HepG2 (cell line): ENCODE results near the gene G6PC2. TPM values are rescaled to one million over a fixed set of nuclear protein-coding genes. Genes with fewer than 3 reads are reported as not detected.
A peak's percentile ranks its signal among the peaks of the same experiment; 100 is the strongest.

Experiments
- ATAC-seq: fragments of 200-7000 bp; cut with Tn5 transposase; 3 replicates; pipeline ENCODE4 v1.9.1; 2020; ENCODE audit warnings: mild to moderate bottlenecking, moderate library complexity
- BruUV-seq: library from RNA; stranded (reverse); fragments of 400-500 nt; replicated peaks from 2 replicates; lab custom pipeline; 2021; lab: Mats Ljungman, UMichigan
- CTCF ChIA-PET: fragments of 300-600 bp; formaldehyde crosslinking; extraction: SDS; loops from one replicate; lab custom pipeline; 2021; ENCODE audit warnings: low total read pairs, inconsistent platforms, low intra/inter-chr PET ratio; lab: Yijun Ruan, JAX
- POLR2A ChIA-PET: fragments of 350-600 bp; sonication (Branson Sonifier 250); formaldehyde crosslinking; loops from one replicate; lab custom pipeline; 2020; ENCODE audit warnings: antibody characterized with exemption, inconsistent platforms; lab: Yijun Ruan, JAX
- DNase-seq: peaks from one replicate; pipeline ENCODE4 v3.0.0-alpha.2; 2015; ENCODE audit warnings: low spot score
- FAIRE-seq: peaks from 3 replicates; lab custom pipeline; 2011; peaks lifted over from hg19 to GRCh38; lab: Jason Lieb, UNC
- H2AFZ ChIP-seq: one replicate; pipeline ENCODE4 v1.6.1; 2011; ENCODE audit warnings: low read length, inconsistent platforms
- H3K27ac ChIP-seq: fragments of 300-600 bp; 3 replicates; pipeline ENCODE4 v1.8.0; 2011; ENCODE audit warnings: mixed run types, mild to moderate bottlenecking, mixed read lengths, low read length, inconsistent platforms; ENCODE audit not compliant: insufficient read depth; ENCODE audit errors: extremely low read length
- H3K27me3 ChIP-seq, 2 experiments: fragments of 200-600 bp in 1 of 2; 2 replicates in 1 of 2; 3 replicates in 1 of 2; pipeline versions ENCODE4 v1.6.0 to v1.8.0; 2011; ENCODE audit warnings: low read length in 2 of 2, mild to moderate bottlenecking in 2 of 2, moderate library complexity in 2 of 2, inconsistent platforms in 1 of 2; ENCODE audit not compliant: insufficient read depth in 2 of 2, control insufficient read depth in 1 of 2
- H3K36me3 ChIP-seq, 2 experiments: fragments of 200-600 bp in 1 of 2; replicated peaks in 1 of 2; 2 replicates in 1 of 2; 3 replicates in 1 of 2; pipeline versions ENCODE4 v1.5.1 to v1.8.0; 2011; ENCODE audit warnings: low read length in 2 of 2, inconsistent platforms in 1 of 2; ENCODE audit not compliant: insufficient read depth in 2 of 2, control insufficient read depth in 1 of 2
- H3K4me1 ChIP-seq: 2 replicates; pipeline ENCODE4 v1.5.1; 2012; ENCODE audit warnings: low read length, inconsistent platforms; ENCODE audit not compliant: insufficient read depth
- H3K4me2 ChIP-seq: 2 replicates; pipeline ENCODE4 v1.6.0; 2011; ENCODE audit warnings: low read depth, low read length, inconsistent platforms
- H3K4me3 ChIP-seq, 3 experiments: fragments of 200-600 bp in 1 of 3; sonication (generic), shearing (Covaris generic) in 1 of 3; replicated peaks in 1 of 3; 2 replicates each; pipeline ENCODE4 v1.5.1; 2011 to 2016; ENCODE audit warnings: low read length in 3 of 3, inconsistent platforms in 2 of 3, low read depth in 2 of 3, mild to moderate bottlenecking in 2 of 3, control low read depth in 1 of 3, mixed read lengths in 1 of 3; ENCODE audit not compliant: insufficient read depth in 1 of 3
- H3K79me2 ChIP-seq: one replicate; pipeline ENCODE4 v1.6.1; 2011; ENCODE audit warnings: low read length, inconsistent platforms; ENCODE audit not compliant: insufficient read depth
- H3K9ac ChIP-seq: 2 replicates; pipeline ENCODE4 v1.6.0; 2011; ENCODE audit warnings: mild to moderate bottlenecking, low read depth, low read length, inconsistent platforms; ENCODE audit not compliant: insufficient read depth
- H3K9me3 ChIP-seq: 2 replicates; pipeline ENCODE4 v1.5.1; 2012; ENCODE audit warnings: mild to moderate bottlenecking, low read length
- H4K20me1 ChIP-seq: 2 replicates; pipeline ENCODE4 v1.6.0; 2011; ENCODE audit warnings: inconsistent platforms, mild to moderate bottlenecking, low read length, moderate library complexity; ENCODE audit not compliant: insufficient read depth
- AGO1 ChIP-seq: fragments of 200-400 bp; formaldehyde crosslinking; IDR thresholded peaks from 2 replicates; pipeline ENCODE4 v1.6.1; 2017; ENCODE audit warnings: mild to moderate bottlenecking, low read depth, low read length, moderate library complexity; ENCODE audit not compliant: poor library complexity, severe bottlenecking
- HNRNPK ChIP-seq: fragments of 200-400 bp; formaldehyde crosslinking; IDR thresholded peaks from 2 replicates; pipeline ENCODE4 v1.6.1; 2018; ENCODE audit warnings: low read length, low read depth, moderate library complexity, mild to moderate bottlenecking; ENCODE audit not compliant: poor library complexity, severe bottlenecking
- HOXA9 ChIP-seq: sonication (generic); formaldehyde crosslinking; IDR thresholded peaks from 2 replicates; pipeline ENCODE4 v1.8.1; 2022; ENCODE audit warnings: missing genetic modification reagents, mild to moderate bottlenecking, moderate library complexity, borderline replicate concordance
- ZNF101 ChIP-seq: sonication (generic); formaldehyde crosslinking; IDR thresholded peaks from 2 replicates; pipeline ENCODE4 v1.4.0; 2020; ENCODE audit warnings: mild to moderate bottlenecking, low read depth, missing genetic modification reagents, borderline replicate concordance
- ZNF121 ChIP-seq: sonication (generic); formaldehyde crosslinking; IDR thresholded peaks from 2 replicates; pipeline ENCODE4 v1.5.0; 2020; ENCODE audit warnings: mild to moderate bottlenecking, missing genetic modification reagents
- ZNF839 ChIP-seq: sonication (generic); formaldehyde crosslinking; IDR thresholded peaks from 2 replicates; pipeline ENCODE4 v1.4.0; 2020; ENCODE audit warnings: missing genetic modification reagents, mild to moderate bottlenecking, borderline replicate concordance
- WGBS: methylation state at CpG from one replicate; pipeline ENCODE4 v1.1.6; 2017; ENCODE audit warnings: low lambda C conversion rate; 5-methylcytosine and 5-hydroxymethylcytosine counted together
- in situ Hi-C: cut with HindIII; loops from 2 replicates; pipeline ENCODE4 v1.10.0; 2017; ENCODE audit warnings: low pct_unique_long_range_greater_than_20kb; ENCODE audit not compliant: extremely low pct_ligation_motif_present
- intact Hi-C: fragments of 100-400 bp; cut with micrococcal nuclease; formaldehyde crosslinking; loops from one replicate; pipeline ENCODE4 v1.10.0; 2022; ENCODE audit not compliant: unreplicated experiment
- polyA plus RNA-seq, 8 experiments: library from polyadenylated mRNA; depleted of rRNA in 3 of 8; stranded (reverse) in 7 of 8; unstranded in 1 of 8; fragments of >200 nt; fragmentation: Illumina TruSeq in 4 of 8; extraction: Trizol in 4 of 8; gene quantifications; 2 replicates each; pipeline versions ENCODE4 v1.2.1 to v1.2.3, GENCODE V29; 2011 to 2016; ENCODE audit warnings: low read depth in 4 of 8, missing spikeins in 1 of 8, mixed read lengths in 1 of 8; ENCODE audit not compliant: insufficient read depth in 1 of 8
- total RNA-seq, 5 experiments: library from RNA; depleted of rRNA; stranded (reverse); fragments of >200 nt; fragmentation: Illumina TruSeq; extraction: Trizol; gene quantifications; 2 replicates each; pipeline ENCODE4 v1.2.3, GENCODE V29; 2016; ENCODE audit warnings: low read depth in 1 of 5
- TF ChIP-seq, protein P1 (sequence below): sonication (generic); formaldehyde crosslinking; IDR thresholded peaks from 2 replicates; pipeline ENCODE4 v1.5.0; 2020; ENCODE audit warnings: mild to moderate bottlenecking, missing genetic modification reagents, moderate library complexity

Gene G6PC2
- total and polyA plus RNA-seq, 2 of the 13 experiments (the other 11 are each of a cell fraction or from before 2014, with no cell fraction given): not detected

DNA sequence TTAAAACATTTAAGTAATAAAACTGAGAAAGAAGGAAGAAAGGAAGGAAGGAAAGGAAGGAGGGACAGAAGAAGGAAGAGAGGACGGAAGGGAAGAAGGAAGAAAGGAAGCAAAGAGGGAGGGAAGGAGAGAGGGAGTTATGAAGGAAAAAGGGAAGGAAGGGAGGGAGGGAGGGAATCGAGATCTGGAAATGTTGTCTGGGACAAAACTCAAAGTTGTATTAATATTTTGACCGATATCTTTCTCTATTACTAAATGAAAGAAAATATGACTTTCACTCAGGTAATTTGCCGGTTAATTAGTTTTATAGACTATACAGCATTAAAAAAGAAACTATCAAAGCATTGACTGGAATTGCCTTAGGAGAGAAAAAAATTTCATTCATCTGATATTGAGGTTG is 44.4 kb downstream of the G6PC2 start:
- in situ Hi-C loops: no loop called here
- no peak for ATAC-seq
- TF ChIP-seq HNRNPK (peak; percentile 69), AGO1 (no peak), ZNF839 (no peak), ZNF101 (CRISPR knock-in tag) (no peak)
- ChIA-PET CTCF (no interaction called here), POLR2A (no interaction called here)
- no peaks in the 10 kb centered on the region for H3K4me1 ChIP-seq
- no peak for DNase-seq
- 0 out of 5 replicates have a peak, but pooled peaks cover 0 to 3% of the 10 kb centered on the region in 2 experiments for H3K27me3 ChIP-seq
- BruUV-seq: no TSS peak
- H3K9me3 ChIP-seq: no peaks in the 10 kb centered on the region
- H4K20me1 ChIP-seq: no peaks in the 10 kb centered on the region
- intact Hi-C loops: no loop called here
- FAIRE-seq: no peak
- no peak overlapping the region for H2AFZ ChIP-seq
- H3K79me2 ChIP-seq: no peaks in the 10 kb centered on the region
- H3K4me3 ChIP-seq: no peak overlapping the region
- no peak overlapping the region for H3K4me2 ChIP-seq
- H3K36me3 ChIP-seq: no peaks in the 10 kb centered on the region
- H3K9ac ChIP-seq: no peak overlapping the region
- no peak overlapping the region for H3K27ac ChIP-seq
- 26% methylated on average over 4 of the region's 4 CpGs for WGBS

DNA sequence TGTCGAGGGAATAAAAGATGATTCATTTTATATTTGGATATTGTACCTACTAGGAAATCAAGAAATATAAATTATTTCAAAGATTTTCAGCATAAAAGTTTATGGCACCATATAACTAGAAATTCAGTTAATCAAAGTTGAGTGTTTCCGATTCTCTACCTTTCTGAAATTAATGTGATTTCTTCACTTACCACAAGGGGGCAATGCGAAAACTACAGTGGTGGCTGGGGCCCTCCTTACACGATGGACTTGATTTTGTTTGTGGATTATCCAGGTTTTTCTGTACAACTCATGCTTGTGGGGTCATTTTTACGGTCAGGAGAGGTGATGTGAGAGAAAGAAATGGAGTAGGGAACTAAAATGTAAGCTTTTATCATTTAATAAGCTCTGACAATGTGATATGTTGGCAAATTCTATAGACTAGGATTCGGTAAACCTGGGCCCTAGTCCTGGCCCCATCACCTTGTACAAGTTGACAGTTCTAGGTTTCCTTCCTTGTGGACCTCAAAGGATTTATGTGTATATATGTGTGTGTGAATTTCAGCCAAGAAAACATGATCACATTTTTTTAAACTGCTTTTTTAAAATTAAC is 47.6 kb downstream of the G6PC2 start:
- intact Hi-C loops: no loop called here
- Histone ChIP-seq H3K27me3 (0 out of 5 replicates have a peak, but pooled peaks cover 0 to 3% of the 10 kb centered on the region in 2 experiments), H3K79me2 (no peaks in the 10 kb centered on the region), H3K27ac (no peak overlapping the region), H3K4me2 (no peak overlapping the region), H3K4me3 (no peak overlapping the region), H4K20me1 (no peaks in the 10 kb centered on the region), H3K36me3 (no peaks in the 10 kb centered on the region), H3K9ac (no peak overlapping the region), H2AFZ (no peak overlapping the region), H3K9me3 (no peaks in the 10 kb centered on the region), H3K4me1 (no peaks in the 10 kb centered on the region)
- POLR2A ChIA-PET: no interaction called here
- 34% methylated on average over 6 of the region's 6 CpGs for WGBS
- DNase-seq (peak; percentile 13), FAIRE-seq (peak; percentile 64), ATAC-seq (peak; percentile 89)
- in situ Hi-C loops: no loop called here
- TF ChIP-seq ZNF121: no peak
- TF ChIP-seq, protein P1, sequence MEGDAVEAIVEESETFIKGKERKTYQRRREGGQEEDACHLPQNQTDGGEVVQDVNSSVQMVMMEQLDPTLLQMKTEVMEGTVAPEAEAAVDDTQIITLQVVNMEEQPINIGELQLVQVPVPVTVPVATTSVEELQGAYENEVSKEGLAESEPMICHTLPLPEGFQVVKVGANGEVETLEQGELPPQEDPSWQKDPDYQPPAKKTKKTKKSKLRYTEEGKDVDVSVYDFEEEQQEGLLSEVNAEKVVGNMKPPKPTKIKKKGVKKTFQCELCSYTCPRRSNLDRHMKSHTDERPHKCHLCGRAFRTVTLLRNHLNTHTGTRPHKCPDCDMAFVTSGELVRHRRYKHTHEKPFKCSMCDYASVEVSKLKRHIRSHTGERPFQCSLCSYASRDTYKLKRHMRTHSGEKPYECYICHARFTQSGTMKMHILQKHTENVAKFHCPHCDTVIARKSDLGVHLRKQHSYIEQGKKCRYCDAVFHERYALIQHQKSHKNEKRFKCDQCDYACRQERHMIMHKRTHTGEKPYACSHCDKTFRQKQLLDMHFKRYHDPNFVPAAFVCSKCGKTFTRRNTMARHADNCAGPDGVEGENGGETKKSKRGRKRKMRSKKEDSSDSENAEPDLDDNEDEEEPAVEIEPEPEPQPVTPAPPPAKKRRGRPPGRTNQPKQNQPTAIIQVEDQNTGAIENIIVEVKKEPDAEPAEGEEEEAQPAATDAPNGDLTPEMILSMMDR (CRISPR knock-in tag): peak; percentile 62
- TF ChIP-seq HOXA9 (CRISPR knock-in tag): no peak
- no TSS peak for BruUV-seq
- CTCF ChIA-PET: interaction anchor here (0.6 kb wide), 1 partner anchor 99 kb away, joined by 3 read pairs; no protein-coding TSS in a partner anchor
